ENCODE data around the gene RPL28.

RPL28 gene

GRCh38 chr19:55440411-55441105, 54.8 kb downstream of the RPL28 start:
- H3K4ac ChIP-seq (ENCODE audit: low read depth, low read length), result no peak overlapping the region
- H3K27me3 ChIP-seq (ENCODE audit: insufficient read depth, low read length, poor library complexity), result peaks cover 40% of the 10 kb centered on the region
- H4K8ac ChIP-seq (ENCODE audit: low read depth, low read length), result no peak overlapping the region
- H3K27ac ChIP-seq (ENCODE audit: low read depth, low read length), result no peak overlapping the region
- no peak overlapping the region for H3K56ac ChIP-seq (ENCODE audit: low read length)
- peak; percentile 60 for DNase-seq
- no peak overlapping the region for H2BK15ac ChIP-seq (replicated peaks; ENCODE audit: low read depth)
- no peaks in the 10 kb centered on the region for H3K79me2 ChIP-seq (ENCODE audit: control insufficient read depth, insufficient read depth, low read length)
- H2AK5ac ChIP-seq (ENCODE audit: low read length), result no peak overlapping the region
- H2BK5ac ChIP-seq (ENCODE audit: low read length), result no peak overlapping the region
- no CpG with 5 or more reads among the region's 39 CpGs for WGBS (ENCODE audit: extremely low coverage, insufficient coverage, low lambda C conversion rate)
- H3K4me3 ChIP-seq (ENCODE audit: low read length), result no peak overlapping the region
- no peak overlapping the region for H3K18ac ChIP-seq (ENCODE audit: low read length)
- no peaks in the 10 kb centered on the region for H3K79me1 ChIP-seq (ENCODE audit: low read length)
- no peak overlapping the region for H2BK120ac ChIP-seq (ENCODE audit: low read depth, low read length)
- no peak overlapping the region for H4K5ac ChIP-seq (ENCODE audit: low read length)
- H3K9ac ChIP-seq (ENCODE audit: low read length), result no peak overlapping the region
- H3K36me3 ChIP-seq (ENCODE audit: control insufficient read depth, insufficient read depth, low read length), result no peaks in the 10 kb centered on the region
- H3K4me2 ChIP-seq (ENCODE audit: low read length), result no peak overlapping the region
- H3K4me1 ChIP-seq (ENCODE audit: control insufficient read depth, low read depth, low read length), result no peaks in the 10 kb centered on the region
- H3K23ac ChIP-seq (ENCODE audit: low read length), result no peak overlapping the region

GRCh38 chr19:55441319-55441691, 55.6 kb downstream of the RPL28 start:
- Histone ChIP-seq H3K27ac (ENCODE audit: low read depth, low read length) (no peak overlapping the region), H4K8ac (ENCODE audit: low read depth, low read length) (no peak overlapping the region), H3K56ac (ENCODE audit: low read length) (no peak overlapping the region), H3K18ac (ENCODE audit: low read length) (no peak overlapping the region), H2BK120ac (ENCODE audit: low read depth, low read length) (no peak overlapping the region), H3K4me2 (ENCODE audit: low read length) (no peak overlapping the region), H3K4ac (ENCODE audit: low read depth, low read length) (no peak overlapping the region), H2BK5ac (ENCODE audit: low read length) (no peak overlapping the region), H2AK5ac (ENCODE audit: low read length) (no peak overlapping the region), H3K79me1 (ENCODE audit: low read length) (no peaks in the 10 kb centered on the region), H3K79me2 (ENCODE audit: control insufficient read depth, insufficient read depth, low read length) (no peaks in the 10 kb centered on the region), H3K4me1 (ENCODE audit: control insufficient read depth, low read depth, low read length) (no peaks in the 10 kb centered on the region), H4K5ac (ENCODE audit: low read length) (no peak overlapping the region), H3K23ac (ENCODE audit: low read length) (no peak overlapping the region), H3K36me3 (ENCODE audit: control insufficient read depth, insufficient read depth, low read length) (no peaks in the 10 kb centered on the region), H3K4me3 (ENCODE audit: low read length) (no peak overlapping the region), H3K9ac (ENCODE audit: low read length) (no peak overlapping the region), H3K27me3 (ENCODE audit: insufficient read depth, low read length, poor library complexity) (peaks cover 43% of the 10 kb centered on the region), H2BK15ac (replicated peaks; ENCODE audit: low read depth) (no peak overlapping the region)
- no CpG with 5 or more reads among the region's 21 CpGs for WGBS (ENCODE audit: extremely low coverage, insufficient coverage, low lambda C conversion rate)
- no peak for DNase-seq

- Histone ChIP-seq H3K18ac (ENCODE audit: low read length) (no peak overlapping the region), H3K79me2 (ENCODE audit: control insufficient read depth, insufficient read depth, low read length) (no peaks in the 10 kb centered on the region), H4K8ac (ENCODE audit: low read depth, low read length) (no peak overlapping the region), H2BK5ac (ENCODE audit: low read length) (no peak overlapping the region), H3K79me1 (ENCODE audit: low read length) (no peaks in the 10 kb centered on the region), H3K36me3 (ENCODE audit: control insufficient read depth, insufficient read depth, low read length) (no peaks in the 10 kb centered on the region), H3K27me3 (ENCODE audit: insufficient read depth, low read length, poor library complexity) (peaks cover 43% of the 10 kb centered on the region), H3K56ac (ENCODE audit: low read length) (no peak overlapping the region), H3K4me2 (ENCODE audit: low read length) (no peak overlapping the region), H2AK5ac (ENCODE audit: low read length) (no peak overlapping the region), H3K23ac (ENCODE audit: low read length) (no peak overlapping the region), H4K5ac (ENCODE audit: low read length) (no peak overlapping the region), H3K4me1 (ENCODE audit: control insufficient read depth, low read depth, low read length) (no peaks in the 10 kb centered on the region), H2BK120ac (ENCODE audit: low read depth, low read length) (no peak overlapping the region), H2BK15ac (replicated peaks; ENCODE audit: low read depth) (no peak overlapping the region), H3K9ac (ENCODE audit: low read length) (no peak overlapping the region), H3K27ac (ENCODE audit: low read depth, low read length) (no peak overlapping the region), H3K4me3 (ENCODE audit: low read length) (no peak overlapping the region), H3K4ac (ENCODE audit: low read depth, low read length) (no peak overlapping the region)
- DNase-seq, result peak; percentile 56
- WGBS (ENCODE audit: extremely low coverage, insufficient coverage, low lambda C conversion rate), result no CpG with 5 or more reads among the region's 39 CpGs
Observed at GRCh38 chr19:55441692-55442321, 56.1 kb downstream of the RPL28 start.

GRCh38 chr19:55442372-55442961, 56.7 kb downstream of the RPL28 start:
- no peak overlapping the region for H3K4ac ChIP-seq (ENCODE audit: low read depth, low read length)

DNA sequence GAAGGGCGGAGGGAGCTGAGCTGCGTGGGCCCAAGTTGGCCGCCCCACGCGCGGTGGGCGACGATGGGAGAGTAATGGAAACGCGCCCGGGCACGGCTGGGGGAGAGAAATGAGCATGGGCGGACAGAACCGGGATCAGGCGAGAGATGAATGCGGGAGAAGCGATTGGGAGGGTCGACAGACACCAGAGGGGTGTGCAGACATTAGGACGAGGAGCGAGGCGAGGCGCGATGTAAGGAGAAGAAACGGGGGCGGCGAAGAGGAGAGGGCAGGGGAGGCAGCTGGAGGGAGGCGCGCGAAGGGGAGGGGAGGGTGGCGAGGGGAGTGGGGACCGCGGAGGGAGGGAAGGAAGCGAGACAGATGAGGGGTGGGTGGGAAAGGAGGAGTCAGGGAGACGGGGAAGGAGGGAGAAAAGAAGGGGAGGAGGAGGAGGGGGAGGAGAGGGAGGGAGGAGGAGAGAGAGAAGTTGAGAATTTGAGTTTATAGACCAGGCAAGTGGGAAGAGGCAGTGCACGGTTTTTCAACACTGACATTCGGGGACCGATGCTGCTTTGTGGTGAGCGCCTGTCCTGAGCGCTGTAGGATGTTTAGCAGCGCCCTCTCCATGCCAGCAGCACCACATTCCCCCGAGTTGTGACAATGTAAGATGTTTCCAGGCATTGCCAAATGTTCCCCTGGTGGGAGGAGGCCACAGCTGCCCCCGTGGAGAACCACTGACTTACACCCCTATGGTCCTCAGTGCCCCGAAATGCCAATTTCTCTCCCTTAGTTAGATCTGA, 57.5 kb downstream of the RPL28 start, which contains the start of gene SHISA7:
Gene SHISA7, minus strand, starts transcription at position 256 of the 779 bp plus-strand sequence. CDS start 437 bp downstream, outside the sequence.
- no peak within 1 kb of the TSS for H3K56ac ChIP-seq (ENCODE audit: low read length)
- no peaks in the 10 kb centered on the region for H3K36me3 ChIP-seq (ENCODE audit: control insufficient read depth, insufficient read depth, low read length)
- no peak within 1 kb of the TSS for H3K4ac ChIP-seq (ENCODE audit: low read depth, low read length)
- peaks cover 43% of the 10 kb centered on the region for H3K27me3 ChIP-seq (ENCODE audit: insufficient read depth, low read length, poor library complexity)
- no peaks in the 10 kb centered on the region for H3K4me1 ChIP-seq (ENCODE audit: control insufficient read depth, low read depth, low read length)
- H3K9ac ChIP-seq (ENCODE audit: low read length), result no peak within 1 kb of the TSS
- H3K79me2 ChIP-seq (ENCODE audit: control insufficient read depth, insufficient read depth, low read length), result no peaks in the 10 kb centered on the region
- no CpG with 5 or more reads among the region's 43 CpGs for WGBS (ENCODE audit: extremely low coverage, insufficient coverage, low lambda C conversion rate)
- H3K79me1 ChIP-seq (ENCODE audit: low read length), result no peaks in the 10 kb centered on the region
- DNase-seq, result no peak
- H3K23ac ChIP-seq (ENCODE audit: low read length), result no peak within 1 kb of the TSS
- H2BK15ac ChIP-seq (replicated peaks; ENCODE audit: low read depth), result no peak within 1 kb of the TSS
- no peak within 1 kb of the TSS for H4K8ac ChIP-seq (ENCODE audit: low read depth, low read length)
- H2AK5ac ChIP-seq (ENCODE audit: low read length), result no peak within 1 kb of the TSS
- no peak within 1 kb of the TSS for H3K4me3 ChIP-seq (ENCODE audit: low read length)
- H3K27ac ChIP-seq (ENCODE audit: low read depth, low read length), result no peak within 1 kb of the TSS
- H3K4me2 ChIP-seq (ENCODE audit: low read length), result no peak within 1 kb of the TSS
- H2BK5ac ChIP-seq (ENCODE audit: low read length), result no peak within 1 kb of the TSS
- H2BK120ac ChIP-seq (ENCODE audit: low read depth, low read length), result no peak within 1 kb of the TSS
- H3K18ac ChIP-seq (ENCODE audit: low read length), result no peak within 1 kb of the TSS
- H4K5ac ChIP-seq (ENCODE audit: low read length), result no peak within 1 kb of the TSS

More at GRCh38 chr19:55442372-55442961, 56.7 kb downstream of the RPL28 start:
- Histone ChIP-seq H3K4me2 (ENCODE audit: low read length) (no peak overlapping the region), H3K23ac (ENCODE audit: low read length) (no peak overlapping the region), H3K4me3 (ENCODE audit: low read length) (no peak overlapping the region), H3K4me1 (ENCODE audit: control insufficient read depth, low read depth, low read length) (no peaks in the 10 kb centered on the region), H2BK5ac (ENCODE audit: low read length) (no peak overlapping the region), H4K5ac (ENCODE audit: low read length) (no peak overlapping the region), H3K56ac (ENCODE audit: low read length) (no peak overlapping the region), H3K27ac (ENCODE audit: low read depth, low read length) (no peak overlapping the region), H3K18ac (ENCODE audit: low read length) (no peak overlapping the region), H2BK120ac (ENCODE audit: low read depth, low read length) (no peak overlapping the region), H2AK5ac (ENCODE audit: low read length) (no peak overlapping the region), H2BK15ac (replicated peaks; ENCODE audit: low read depth) (no peak overlapping the region), H3K27me3 (ENCODE audit: insufficient read depth, low read length, poor library complexity) (peaks cover 43% of the 10 kb centered on the region), H4K8ac (ENCODE audit: low read depth, low read length) (no peak overlapping the region), H3K36me3 (ENCODE audit: control insufficient read depth, insufficient read depth, low read length) (no peaks in the 10 kb centered on the region), H3K79me2 (ENCODE audit: control insufficient read depth, insufficient read depth, low read length) (no peaks in the 10 kb centered on the region), H3K9ac (ENCODE audit: low read length) (no peak overlapping the region), H3K79me1 (ENCODE audit: low read length) (no peaks in the 10 kb centered on the region)
- no CpG with 5 or more reads among the region's 72 CpGs for WGBS (ENCODE audit: extremely low coverage, insufficient coverage, low lambda C conversion rate)
- DNase-seq, result no peak
